ENCODE data around the gene DNASE1L2. TPM values are rescaled to one million over a fixed set of nuclear protein-coding genes. Genes with fewer than 3 reads are reported as not detected.

Gene DNASE1L2
- total and polyA plus RNA-seq, 10 of the 15 experiments (the other 5 are each of a cell fraction or from before 2014, with no cell fraction given), result 0.06 to 1.5 (median 0.29) TPM

GRCh38 chr16:2206780-2207433 lies 29.3 kb upstream of the DNASE1L2 start:
- no TSS peak for BruUV-seq (replicated peaks)

GRCh38 chr16:2207872-2208271 lies 28.4 kb upstream of the DNASE1L2 start:
- Histone ChIP-seq H3K27ac (ENCODE audit: control insufficient read depth, insufficient read depth) (no peak overlapping the region), H3K9me3 (replicated peaks; ENCODE audit: control insufficient read depth, insufficient read depth, low read length) (no peaks in the 10 kb centered on the region), H2AFZ (ENCODE audit: control insufficient read depth, low read depth, low read length) (no peak overlapping the region), H3K4me1 (ENCODE audit: control insufficient read depth, insufficient read depth, low read length) (peaks cover 6% of the 10 kb centered on the region; the same call in 1 of the 2 replicates), H3K36me3 (ENCODE audit: control insufficient read depth in 2 of 2, insufficient read depth in 2 of 2, low read length in 1 of 2) (peaks cover 8 to 19% of the 10 kb centered on the region in 2 experiments; a peak in 3 of 4 replicates), H3K4me2 (ENCODE audit: control insufficient read depth, insufficient read depth) (no peak overlapping the region), H4K20me1 (ENCODE audit: control insufficient read depth, insufficient read depth) (no peaks in the 10 kb centered on the region), H3K4me3 (no peak overlapping the region), H3K9ac (ENCODE audit: control insufficient read depth, insufficient read depth, low read length) (no peak overlapping the region), H3K27me3 (replicated peaks in 1 of 2; ENCODE audit: control insufficient read depth in 2 of 2, insufficient read depth in 2 of 2, low read length in 1 of 2) (no peaks in the 10 kb centered on the region), H3K79me2 (ENCODE audit: control insufficient read depth, insufficient read depth, low read length) (peaks cover 21% of the 10 kb centered on the region)
- POLR2A ChIA-PET, result no interaction called here
- FAIRE-seq (no peak), DNase-seq (ENCODE audit: low read depth, low spot score) (no peak), ATAC-seq (no peak)
- 88% methylated on average over 7 of the region's 9 CpGs for WGBS (ENCODE audit: insufficient coverage, insufficient replicate concordance, low lambda C conversion rate, missing lambda C conversion rate)
- in situ Hi-C loops (cut with MboI), result no loop called here
- intact Hi-C loops (cut with micrococcal nuclease; ENCODE audit: unreplicated experiment), result loop anchor here (5.0 kb wide), 1 partner anchor 44 kb away; the partner anchor contains the start of gene ECI1
- RAD21 ChIA-PET (ENCODE audit: unreplicated experiment), result no interaction called here
- BruUV-seq (replicated peaks), result TSS peak; percentile 20
- SMC1A ChIA-PET (ENCODE audit: uncharacterized antibody, unreplicated experiment), result no interaction called here
- CTCF ChIA-PET, result no interaction called here
- no peak for TF ChIP-seq FOXM1 (IDR thresholded peaks at IDR 0.05; ENCODE audit: low read depth, low read length)
- no peak for TF ChIP-seq ETV6 (conservative IDR thresholded peaks at IDR 0.05 in 1 of 2, IDR thresholded peaks at IDR 0.05 in 1 of 2; ENCODE audit: borderline replicate concordance in 1 of 2, low read depth in 1 of 2)
- TF ChIP-seq HDAC2 (IDR thresholded peaks at IDR 0.05), result no peak
- TF ChIP-seq CBX3 (IDR thresholded peaks at IDR 0.05; ENCODE audit: borderline replicate concordance, low read depth), result no peak
- no peak for TF ChIP-seq SMC3 (IDR thresholded peaks at IDR 0.05; ENCODE audit: borderline replicate concordance, low read length)
- TF ChIP-seq RUNX3 (IDR thresholded peaks at IDR 0.05; ENCODE audit: low read length), result no peak
- TF ChIP-seq NR2C2 (IDR thresholded peaks at IDR 0.05; ENCODE audit: borderline replicate concordance, control insufficient read depth, insufficient read length, low read depth), result no peak
- no peak for TF ChIP-seq KLF5 (IDR thresholded peaks at IDR 0.05; ENCODE audit: partially characterized antibody)
- TF ChIP-seq YY1 (IDR thresholded peaks at IDR 0.05; ENCODE audit: low read depth, low read length), result no peak

More at GRCh38 chr16:2206780-2207433, 29.3 kb upstream of the DNASE1L2 start:
- WGBS (ENCODE audit: insufficient coverage, insufficient replicate concordance, low lambda C conversion rate, missing lambda C conversion rate), result 90% methylated on average over 23 of the region's 23 CpGs
- DNase-seq (ENCODE audit: low read depth, low spot score) (no peak), FAIRE-seq (no peak), ATAC-seq (no peak)
- H3K79me2 ChIP-seq (ENCODE audit: control insufficient read depth, insufficient read depth, low read length), result peaks cover 20% of the 10 kb centered on the region
- H3K36me3 ChIP-seq (ENCODE audit: control insufficient read depth in 2 of 2, insufficient read depth in 2 of 2, low read length in 1 of 2), result peaks cover 8 to 19% of the 10 kb centered on the region in 2 experiments; a peak in 3 of 4 replicates
- H3K4me3 ChIP-seq, result peak overlapping the region; percentile 93
- ChIA-PET CTCF (interaction anchor here (0.6 kb wide), 1 partner anchor 120 kb away, joined by 3 read pairs; no protein-coding TSS in a partner anchor), RAD21 (ENCODE audit: unreplicated experiment) (interaction anchor here (1.5 kb wide), 1 partner anchor 8 kb away, joined by 3 read pairs; the partner anchor contains the start of gene PGP), SMC1A (ENCODE audit: uncharacterized antibody, unreplicated experiment) (no interaction called here), POLR2A (interaction anchor here (0.5 to 1.5 kb wide), 5 partner anchors 8 to 281 kb away, joined by 3 to 9 read pairs (median 4); partner anchors contain the start of genes ECI1, PGP and TRAF7)
- H3K9me3 ChIP-seq (replicated peaks; ENCODE audit: control insufficient read depth, insufficient read depth, low read length), result no peaks in the 10 kb centered on the region
- no peaks in the 10 kb centered on the region for H4K20me1 ChIP-seq (ENCODE audit: control insufficient read depth, insufficient read depth)
- no peak for TF ChIP-seq SUPT20H (IDR thresholded peaks at IDR 0.05; ENCODE audit: borderline replicate concordance, control insufficient read depth, low read depth, low read length)
- no peak for TF ChIP-seq SIX5 (IDR thresholded peaks at IDR 0.05; ENCODE audit: low read depth, low read length, severe bottlenecking)
- TF ChIP-seq ATF7 (IDR thresholded peaks at IDR 0.05; ENCODE audit: low read depth), result no peak
- no peak for TF ChIP-seq SMAD5 (IDR thresholded peaks at IDR 0.05; ENCODE audit: low read depth)
- TF ChIP-seq EP300 (IDR thresholded peaks at IDR 0.05; ENCODE audit: borderline replicate concordance in 1 of 2, control insufficient read depth in 1 of 2, low read depth in 2 of 2, low read length in 2 of 2), result no peak
- no peak for TF ChIP-seq HDAC6 (IDR thresholded peaks at IDR 0.05; ENCODE audit: unreplicated experiment)
- no peak for TF ChIP-seq HDAC2 (IDR thresholded peaks at IDR 0.05)
- no peak for TF ChIP-seq PML (IDR thresholded peaks at IDR 0.05; ENCODE audit: low read length)
- no peak for TF ChIP-seq CEBPB (IDR thresholded peaks at IDR 0.05; ENCODE audit: borderline replicate concordance in 1 of 2, low read depth in 2 of 2, low read length in 2 of 2)
- TF ChIP-seq TCF3 (IDR thresholded peaks at IDR 0.05; ENCODE audit: borderline replicate concordance, insufficient read depth, low read depth, low read length), result no peak
- peaks cover 6% of the 10 kb centered on the region; the same call in 1 of the 2 replicates for H3K4me1 ChIP-seq (ENCODE audit: control insufficient read depth, insufficient read depth, low read length)
- intact Hi-C loops (cut with micrococcal nuclease; ENCODE audit: unreplicated experiment), result loop anchor here (5.0 kb wide), 1 partner anchor 45 kb away; the partner anchor contains the start of gene ECI1
- peak overlapping the region; percentile 89 for H3K4me2 ChIP-seq (ENCODE audit: control insufficient read depth, insufficient read depth)
- H2AFZ ChIP-seq (ENCODE audit: control insufficient read depth, low read depth, low read length), result no peak overlapping the region
- no peak overlapping the region for H3K27ac ChIP-seq (ENCODE audit: control insufficient read depth, insufficient read depth)
- in situ Hi-C loops (cut with MboI), result no loop called here
- no peaks in the 10 kb centered on the region for H3K27me3 ChIP-seq (replicated peaks in 1 of 2; ENCODE audit: control insufficient read depth in 2 of 2, insufficient read depth in 2 of 2, low read length in 1 of 2)
- peak overlapping the region; percentile 78; the same call in 1 of the 2 replicates for H3K9ac ChIP-seq (ENCODE audit: control insufficient read depth, insufficient read depth, low read length)

Data from GM12878 (cell line).